Motor neuron (in vitro differentiated cells): Measurements from ENCODE around the gene MED13L. TPM values are rescaled to one million over a fixed set of nuclear protein-coding genes. Genes with fewer than 3 reads are reported as not detected.

Source experiments
- ATAC-seq, 8 experiments: fragments of 200-7000 bp; cut with Tn5 transposase; replicated peaks in 6 of 8; 2 replicates each; pipeline ENCODE4 v1.8.0; 2021; ENCODE audit warnings: mild to moderate bottlenecking in 8 of 8, moderate library complexity in 8 of 8
- H3K27ac ChIP-seq, 2 donors: fragments of 250-450 bp; sonication (Bioruptor Pico); 2 replicates each; pipeline ENCODE4 v1.9.0; 2021; ENCODE audit warnings: antibody characterized with exemption in 2 of 2, mild to moderate bottlenecking in 2 of 2, moderate library complexity in 1 of 2
- H3K4me1 ChIP-seq, 2 donors: fragments of 250-450 bp; sonication (Bioruptor Pico); replicated peaks in 1 of 2; 2 replicates each; pipeline ENCODE4 v1.6.1; 2021; ENCODE audit warnings: antibody characterized with exemption in 2 of 2, mild to moderate bottlenecking in 2 of 2, moderate library complexity in 1 of 2
- H3K4me3 ChIP-seq, 5 donors: fragments of 250-450 bp; sonication (Bioruptor Pico); 2 replicates each; pipeline ENCODE4 v1.9.0; 2021; ENCODE audit warnings: antibody characterized with exemption in 5 of 5, mild to moderate bottlenecking in 5 of 5, moderate library complexity in 4 of 5
- WGBS, 10 experiments: fragments of 450-650 bp; shearing (Covaris generic); methylation state at CpG; one replicate each; pipeline ENCODE4 v1.0.0; 2022; 5-methylcytosine and 5-hydroxymethylcytosine counted together
- in situ Hi-C, 9 experiments: fragments of 400-800 bp; cut with MboI; loops; one replicate each; pipeline ENCODE4 v1.15.0; 2021; ENCODE audit warnings: low sequenced_read_pairs in 9 of 9, low pct_unique_long_range_greater_than_20kb in 2 of 9; ENCODE audit not compliant: unreplicated experiment in 9 of 9
- total RNA-seq, 8 experiments: library from RNA; unstranded; fragments of 300-600 nt; gene quantifications; 2 replicates each; pipeline versions ENCODE4 v1.2.3 to v1.2.4, GENCODE V29; 2022

MED13L gene
- total RNA-seq, 8 experiments from 2014 or later, result 40.5 to 90.5 (median 66.7) TPM

GRCh38 chr12:115968211-115968610 lies 309.3 kb downstream of the MED13L start:
- Histone ChIP-seq H3K27ac (no peak overlapping the region), H3K4me3 (no peak overlapping the region), H3K4me1 (no peaks in the 10 kb centered on the region)
- 85 to 100% (median 93%) methylated on average over 2 to 7 of the region's 7 CpGs; no CpG with 5 or more reads in 1 of the 10 experiments for whole genome bisulfite sequencing, 10 experiments
- in situ Hi-C loops, result no loop called here
- no peak for ATAC-seq

GRCh38 chr12:115966376-115966775 lies 311.1 kb downstream of the MED13L start:
- 75 to 100% (median 97%) methylated on average over 1 to 4 of the region's 4 CpGs; no CpG with 5 or more reads in 1 of the 10 experiments for WGBS, 10 experiments
- no peak overlapping the region for H3K27ac ChIP-seq
- H3K4me3 ChIP-seq, result no peak overlapping the region
- no peaks in the 10 kb centered on the region for H3K4me1 ChIP-seq
- in situ Hi-C loops, result no loop called here
- no peak for ATAC-seq

- no peak overlapping the region for H3K27ac ChIP-seq
- no peaks in the 10 kb centered on the region for H3K4me1 ChIP-seq
- ATAC-seq, result no peak
- WGBS, 10 experiments, result 58 to 100% (median 89%) methylated on average over 1 to 2 of the region's 2 CpGs; no CpG with 5 or more reads in 2 of the 10 experiments
- H3K4me3 ChIP-seq, result no peak overlapping the region
- in situ Hi-C loops, result no loop called here
Observed at GRCh38 chr12:115964626-115965025, 312.9 kb downstream of the MED13L start.

- no peak overlapping the region for H3K27ac ChIP-seq
- H3K4me1 ChIP-seq, result no peaks in the 10 kb centered on the region
- no peak overlapping the region for H3K4me3 ChIP-seq
- in situ Hi-C loops, result no loop called here
- no peak for ATAC-seq
Observed at GRCh38 chr12:115964214-115964613, 313.3 kb downstream of the MED13L start.

DNA sequence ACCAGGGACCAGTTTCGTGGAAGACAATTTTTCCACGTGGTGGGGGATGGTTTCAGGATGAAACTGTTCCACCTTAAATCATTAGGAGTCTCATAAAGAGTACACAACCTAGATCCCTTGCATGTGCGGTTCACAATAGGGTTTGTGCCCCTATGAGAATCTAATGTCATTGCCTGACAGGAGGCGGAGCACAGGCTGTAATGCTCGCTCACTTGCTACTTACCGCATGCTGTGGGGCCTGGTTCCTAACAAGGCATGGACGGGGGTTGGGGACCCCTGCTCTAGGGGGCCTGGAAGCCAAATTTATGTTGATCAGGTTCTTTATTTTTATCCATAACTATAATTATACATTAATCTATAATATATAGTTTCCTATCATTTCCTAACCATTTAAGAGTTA lies 315.3 kb downstream of the MED13L start:
- no peak overlapping the region for H3K4me3 ChIP-seq
- 71 to 100% (median 83%) methylated on average over 1 to 7 of the region's 7 CpGs; no CpG with 5 or more reads in 2 of the 10 experiments for WGBS, 10 experiments
- no peak for ATAC-seq
- in situ Hi-C loops, result no loop called here
- H3K4me1 ChIP-seq, result no peaks in the 10 kb centered on the region
- H3K27ac ChIP-seq, result no peak overlapping the region

- in situ Hi-C loops, result no loop called here
- H3K27ac ChIP-seq, result no peak overlapping the region
- WGBS, 10 experiments, result 94 to 100% (median 97%) methylated on average over 2 to 10 of the region's 12 CpGs; no CpG with 5 or more reads in 1 of the 10 experiments
- no peak overlapping the region for H3K4me3 ChIP-seq
- H3K4me1 ChIP-seq, result no peaks in the 10 kb centered on the region
- no peak for ATAC-seq
Observed at GRCh38 chr12:115960868-115961802, 316.4 kb downstream of the MED13L start.

GRCh38 chr12:115957686-115958290 lies 319.7 kb downstream of the MED13L start:
- no peak for ATAC-seq
- no peak overlapping the region for H3K27ac ChIP-seq
- no peaks in the 10 kb centered on the region for H3K4me1 ChIP-seq
- in situ Hi-C loops, result no loop called here
- 67 to 100% (median 97%) methylated on average over 1 to 6 of the region's 6 CpGs; no CpG with 5 or more reads in 1 of the 10 experiments for WGBS, 10 experiments
- H3K4me3 ChIP-seq, result no peak overlapping the region

GRCh38 chr12:115956659-115957058 lies 320.8 kb downstream of the MED13L start:
- ATAC-seq, result no peak
- WGBS, 10 experiments, result 52 to 100% (median 91%) methylated on average over 1 to 4 of the region's 4 CpGs
- no peak overlapping the region for H3K27ac ChIP-seq
- no peak overlapping the region for H3K4me3 ChIP-seq
- in situ Hi-C loops, result no loop called here
- H3K4me1 ChIP-seq, result no peaks in the 10 kb centered on the region

DNA sequence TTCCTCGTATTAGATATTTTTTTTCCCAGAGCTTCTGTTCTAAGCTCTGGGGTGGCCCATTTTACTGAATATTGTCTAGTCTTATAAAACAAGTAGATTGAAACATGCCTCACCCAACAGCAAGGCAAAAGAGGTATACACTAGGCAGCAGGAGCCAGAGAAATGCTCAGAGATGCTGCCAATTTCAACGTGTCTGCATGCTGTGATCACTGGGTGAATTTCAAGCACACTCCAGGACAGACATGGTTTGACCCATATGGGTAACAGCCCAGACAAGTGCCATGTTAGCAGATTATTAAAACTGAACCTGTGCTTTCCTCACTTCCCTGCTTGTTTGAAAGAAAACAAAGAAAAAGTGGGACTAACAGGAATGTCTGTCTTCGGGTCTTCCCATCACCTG lies 321.3 kb downstream of the MED13L start:
- Histone ChIP-seq H3K4me1 (no peaks in the 10 kb centered on the region), H3K27ac (no peak overlapping the region), H3K4me3 (no peak overlapping the region)
- ATAC-seq, result no peak
- 47 to 93% (median 76%) methylated on average over 1 to 3 of the region's 3 CpGs; no CpG with 5 or more reads in 2 of the 10 experiments for WGBS, 10 experiments
- in situ Hi-C loops, result no loop called here

GRCh38 chr12:115953450-115953849 lies 324.0 kb downstream of the MED13L start:
- in situ Hi-C loops, result no loop called here
- 74 to 100% (median 91%) methylated on average over 2 to 6 of the region's 6 CpGs for WGBS, 10 experiments
- no peak overlapping the region for H3K4me3 ChIP-seq
- ATAC-seq, result no peak
- H3K27ac ChIP-seq, result no peak overlapping the region
- H3K4me1 ChIP-seq, result no peaks in the 10 kb centered on the region

GRCh38 chr12:115953031-115953430 lies 324.5 kb downstream of the MED13L start:
- no peak for ATAC-seq
- H3K4me1 ChIP-seq, result no peaks in the 10 kb centered on the region
- no peak overlapping the region for H3K4me3 ChIP-seq
- no peak overlapping the region for H3K27ac ChIP-seq
- 80 to 100% (median 95%) methylated on average over 1 to 5 of the region's 7 CpGs; no CpG with 5 or more reads in 4 of the 10 experiments for WGBS, 10 experiments
- in situ Hi-C loops, result no loop called here

- Histone ChIP-seq H3K27ac (no peak overlapping the region), H3K4me1 (no peaks in the 10 kb centered on the region), H3K4me3 (no peak overlapping the region)
- ATAC-seq, result no peak
- 77 to 100% (median 97%) methylated on average over 1 to 5 of the region's 9 CpGs; no CpG with 5 or more reads in 5 of the 10 experiments for WGBS, 10 experiments
- in situ Hi-C loops, result no loop called here
Observed at GRCh38 chr12:115950959-115951358, 326.5 kb downstream of the MED13L start.

GRCh38 chr12:115949675-115950074 lies 327.8 kb downstream of the MED13L start:
- H3K27ac ChIP-seq, result no peak overlapping the region
- 30 to 100% (median 97%) methylated on average over 1 to 6 of the region's 8 CpGs; no CpG with 5 or more reads in 4 of the 10 experiments for WGBS, 10 experiments
- H3K4me3 ChIP-seq, result no peak overlapping the region
- no peak for ATAC-seq
- in situ Hi-C loops, result no loop called here
- no peaks in the 10 kb centered on the region for H3K4me1 ChIP-seq
